HG02610 (cell line): ENCODE measurements around the gene AIG1.
"Not testable (repeated sequence)": the region's sequence is repeated elsewhere in the genome, so short reads cannot be mapped to it uniquely, and the experiment has no call there.

Source experiments
- ATAC-seq: cut with Tn5 transposase; IDR thresholded peaks from one replicate; pipeline ENCODE4 v1.9.1; 2021; ENCODE audit warnings: mild to moderate bottlenecking, moderate library complexity; ENCODE audit not compliant: unreplicated experiment

The AIG1 gene, protein sequence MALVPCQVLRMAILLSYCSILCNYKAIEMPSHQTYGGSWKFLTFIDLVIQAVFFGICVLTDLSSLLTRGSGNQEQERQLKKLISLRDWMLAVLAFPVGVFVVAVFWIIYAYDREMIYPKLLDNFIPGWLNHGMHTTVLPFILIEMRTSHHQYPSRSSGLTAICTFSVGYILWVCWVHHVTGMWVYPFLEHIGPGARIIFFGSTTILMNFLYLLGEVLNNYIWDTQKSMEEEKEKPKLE

DNA sequence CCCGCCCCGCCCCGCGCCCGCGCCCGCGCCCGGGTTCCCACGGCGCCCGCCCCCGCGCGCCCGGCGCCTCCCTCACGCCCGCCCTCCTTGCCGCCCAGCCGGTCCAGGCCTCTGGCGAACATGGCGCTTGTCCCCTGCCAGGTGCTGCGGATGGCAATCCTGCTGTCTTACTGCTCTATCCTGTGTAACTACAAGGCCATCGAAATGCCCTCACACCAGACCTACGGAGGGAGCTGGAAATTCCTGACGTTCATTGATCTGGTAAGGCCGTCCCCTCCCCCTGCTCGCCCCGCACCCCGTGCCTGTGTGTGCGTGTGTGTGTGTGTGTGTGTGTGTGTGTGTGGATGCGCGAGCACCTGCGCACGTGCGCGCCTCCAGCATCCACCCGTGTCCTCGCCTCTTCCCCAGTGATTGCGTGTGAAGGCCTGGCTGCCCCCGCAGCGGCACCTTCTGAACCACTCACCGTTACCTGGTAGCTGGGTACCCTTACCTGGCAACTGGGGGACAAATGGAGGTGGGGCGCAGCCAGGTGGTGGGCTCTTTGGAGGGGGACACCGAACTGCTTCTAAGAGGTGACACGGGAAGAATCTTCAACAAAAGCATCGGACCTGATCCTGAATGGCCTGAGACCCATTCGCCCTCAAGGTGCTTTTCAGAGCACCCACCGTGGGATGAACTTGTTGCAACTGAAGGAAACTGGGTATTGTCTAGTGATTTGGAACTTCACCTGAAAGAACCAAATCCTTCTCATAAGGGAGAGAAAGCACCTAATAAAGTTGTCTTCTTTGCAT lies at the start of gene AIG1:
AIG1 (plus strand) TSS at position 84 of the 791 bp plus-strand sequence; CDS start at position 121, 37 bp downstream.
- peak; percentile 71 for ATAC-seq

DNA sequence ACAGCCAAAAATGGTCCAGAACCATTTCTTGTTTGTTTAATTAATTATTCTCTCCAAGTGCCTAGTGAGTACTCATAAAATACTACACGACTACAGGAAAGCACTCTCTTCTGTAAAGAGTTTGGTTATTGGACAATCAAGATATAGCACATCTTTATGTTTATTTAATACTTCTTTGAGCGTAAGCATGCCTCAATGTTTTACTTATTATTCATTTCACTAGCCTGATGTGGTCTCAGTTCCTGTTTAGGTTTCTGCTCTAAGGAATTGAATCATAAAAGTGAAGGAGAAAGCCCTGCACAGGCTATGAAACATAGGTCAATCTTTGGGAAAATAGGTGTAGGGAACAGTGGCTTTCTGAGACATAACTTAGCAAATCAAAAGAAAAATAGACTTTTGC lies 45.9 kb upstream of the AIG1 start:
- ATAC-seq: no peak

DNA sequence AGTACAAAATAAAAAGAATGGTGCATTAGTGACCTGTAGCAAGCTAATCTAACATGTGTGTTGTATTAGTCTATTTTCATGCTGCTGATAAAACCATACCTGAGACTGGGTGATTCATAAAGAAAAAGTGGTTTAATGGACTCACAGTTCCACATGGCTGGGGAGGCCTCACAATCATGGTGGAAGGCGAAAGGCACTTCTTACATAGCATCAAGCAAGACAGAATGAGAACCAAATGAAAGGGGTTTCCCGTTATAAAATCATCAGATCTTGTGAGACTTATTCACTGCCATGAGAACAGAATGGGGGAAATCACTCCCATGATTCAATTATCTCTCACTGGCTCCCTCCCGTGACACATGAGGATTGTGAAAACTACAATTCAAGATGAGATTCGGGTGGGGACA lies 45.4 kb upstream of the AIG1 start:
- no peak for ATAC-seq

DNA sequence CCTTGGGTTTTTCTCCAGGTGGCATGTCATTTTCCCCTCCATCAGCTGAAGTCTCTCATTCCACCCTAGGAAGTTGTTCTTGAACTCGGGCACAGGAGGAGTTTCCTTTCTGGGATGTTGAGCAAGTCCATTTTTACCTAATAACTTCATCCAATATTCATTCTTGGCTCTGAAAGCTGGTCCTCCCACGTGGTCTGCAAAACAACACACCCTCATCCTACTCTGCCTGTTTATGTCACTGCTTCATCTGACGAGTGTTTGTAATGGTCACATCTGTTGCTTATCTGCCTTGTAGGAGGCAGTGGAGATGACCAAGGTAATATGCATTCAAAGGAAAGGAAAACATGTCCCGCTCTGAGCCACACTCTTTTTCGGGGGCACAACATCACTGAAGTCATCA lies 41.7 kb upstream of the AIG1 start:
- ATAC-seq: no peak

DNA sequence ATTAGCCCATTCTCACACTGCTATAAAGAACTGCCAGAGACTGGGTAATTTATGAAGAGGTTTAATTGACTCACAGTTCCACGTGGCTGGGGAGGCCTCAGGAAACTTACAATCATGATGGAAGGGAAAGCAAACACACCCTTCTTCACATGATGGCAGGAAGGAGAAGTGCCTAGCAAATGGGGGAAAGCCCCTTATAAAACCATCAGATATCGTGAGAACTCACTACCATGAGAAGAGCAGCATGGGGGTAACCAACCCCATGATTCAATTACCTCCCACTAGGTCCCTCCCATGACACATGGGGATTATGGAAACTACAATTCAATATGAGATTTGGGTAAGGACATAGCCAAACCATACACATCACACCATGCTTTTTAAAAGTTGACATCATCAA lies 39.8 kb upstream of the AIG1 start:
- ATAC-seq: not testable (repeated sequence)

DNA sequence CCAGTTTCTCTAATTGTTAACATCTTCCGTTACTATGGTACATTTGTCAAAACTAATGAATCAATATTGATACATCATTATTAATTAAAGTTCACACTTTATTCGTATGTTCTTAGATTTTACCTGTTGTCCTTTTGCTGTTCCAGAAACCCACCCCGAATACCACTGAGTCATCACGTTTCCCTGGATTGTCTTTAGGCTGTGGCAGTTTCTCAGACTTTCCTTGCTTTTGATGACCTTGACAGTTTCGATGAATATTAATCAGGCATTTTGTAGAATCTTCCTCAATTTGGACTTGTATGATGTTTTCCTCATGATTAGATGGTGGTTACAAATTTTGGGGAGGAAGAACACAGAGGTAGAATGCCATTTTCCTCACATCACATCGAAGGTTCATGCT lies 39.1 kb upstream of the AIG1 start:
- no peak for ATAC-seq

DNA sequence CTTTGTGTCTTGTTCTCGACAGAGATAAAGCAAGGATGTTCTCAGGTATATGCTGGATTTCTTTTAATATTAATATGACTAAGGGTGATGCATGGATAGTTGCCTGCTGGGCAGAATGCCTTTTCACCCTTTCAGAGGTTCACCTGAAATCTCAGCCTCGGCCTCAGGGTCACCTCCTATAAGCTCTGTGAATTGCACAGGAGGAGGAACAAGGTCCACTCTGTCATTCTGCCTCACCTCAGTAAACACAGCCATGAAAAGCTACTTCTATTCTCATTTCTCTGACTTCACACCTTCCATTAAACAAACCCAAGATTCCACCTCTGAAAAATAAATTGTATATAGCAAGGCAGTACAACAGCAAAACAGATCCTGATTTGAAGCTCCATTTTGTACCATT lies 38.1 kb upstream of the AIG1 start:
- no peak for ATAC-seq

DNA sequence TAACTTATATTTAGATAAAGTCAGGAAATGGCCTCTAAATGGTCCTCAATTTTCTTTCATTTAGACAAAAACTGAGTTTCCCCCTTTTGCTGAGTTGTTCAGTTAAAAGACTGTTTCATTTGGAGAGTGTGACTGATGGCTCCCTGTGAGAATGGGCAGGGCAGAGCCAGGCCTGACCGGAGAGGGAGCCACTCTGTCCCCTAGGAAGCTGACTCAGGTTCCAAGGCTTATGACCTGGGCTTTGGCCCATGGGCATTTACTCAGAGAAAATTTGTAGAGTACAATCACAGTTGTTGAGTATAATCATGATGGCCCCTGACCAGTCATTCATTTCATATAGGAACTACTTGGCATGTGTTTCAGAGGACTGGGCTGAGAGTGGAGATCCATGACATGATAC lies 37.0 kb upstream of the AIG1 start:
- ATAC-seq: no peak

DNA sequence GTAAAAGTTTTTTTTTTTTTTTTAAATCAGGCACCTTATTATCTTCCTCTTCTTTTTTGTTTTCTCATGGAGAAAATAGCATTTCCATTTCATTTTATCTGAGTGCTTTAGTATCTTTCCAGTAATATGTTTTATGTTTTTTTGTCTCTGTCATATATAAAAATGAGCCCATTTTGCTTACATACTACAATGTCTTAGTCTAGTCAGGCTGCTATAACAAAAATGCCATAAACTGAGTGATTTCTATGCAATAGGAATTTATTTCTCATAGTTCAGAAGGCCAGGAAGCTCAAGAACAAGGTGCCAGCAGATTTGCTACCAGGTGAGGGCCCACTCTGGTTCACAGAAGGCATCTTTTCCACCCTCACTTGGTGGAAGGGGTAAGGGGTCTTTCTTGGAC lies 35.7 kb upstream of the AIG1 start:
- no peak for ATAC-seq

DNA sequence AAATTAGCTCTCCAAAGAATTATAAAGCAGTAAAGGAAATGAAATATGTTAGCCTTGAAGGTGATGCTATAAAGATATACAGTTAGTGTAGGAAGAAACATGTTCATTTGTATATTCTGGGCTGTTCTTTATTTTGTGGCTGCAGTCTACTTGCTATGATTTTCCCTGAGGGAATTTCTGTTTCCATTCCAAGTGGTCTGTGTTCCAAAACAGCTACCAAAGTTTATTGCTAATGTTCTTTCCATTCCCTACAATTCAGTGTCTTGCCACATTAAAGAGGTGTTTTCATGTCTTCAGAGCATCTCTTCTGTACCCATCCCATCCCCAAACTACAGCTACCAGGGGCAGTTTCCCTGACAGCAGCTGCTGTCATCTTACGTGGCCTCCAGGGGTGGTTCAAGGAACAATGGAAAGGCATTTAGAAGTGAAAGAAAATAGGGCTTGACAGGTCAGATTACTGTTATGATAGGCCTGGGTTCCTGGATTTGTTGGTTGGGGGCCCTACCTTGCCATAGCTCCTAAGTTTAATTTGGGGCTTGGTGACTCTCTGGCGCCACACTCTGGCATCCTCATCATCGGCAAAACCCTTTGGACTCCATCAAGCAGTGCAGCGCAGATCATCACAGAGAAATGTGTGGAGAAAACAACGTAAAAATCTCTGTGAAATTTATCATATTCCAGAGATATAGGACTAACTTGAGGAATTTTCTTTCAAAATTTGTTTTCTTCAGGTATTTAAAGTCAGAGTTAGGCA lies 33.8 kb upstream of the AIG1 start:
- ATAC-seq: no peak

DNA sequence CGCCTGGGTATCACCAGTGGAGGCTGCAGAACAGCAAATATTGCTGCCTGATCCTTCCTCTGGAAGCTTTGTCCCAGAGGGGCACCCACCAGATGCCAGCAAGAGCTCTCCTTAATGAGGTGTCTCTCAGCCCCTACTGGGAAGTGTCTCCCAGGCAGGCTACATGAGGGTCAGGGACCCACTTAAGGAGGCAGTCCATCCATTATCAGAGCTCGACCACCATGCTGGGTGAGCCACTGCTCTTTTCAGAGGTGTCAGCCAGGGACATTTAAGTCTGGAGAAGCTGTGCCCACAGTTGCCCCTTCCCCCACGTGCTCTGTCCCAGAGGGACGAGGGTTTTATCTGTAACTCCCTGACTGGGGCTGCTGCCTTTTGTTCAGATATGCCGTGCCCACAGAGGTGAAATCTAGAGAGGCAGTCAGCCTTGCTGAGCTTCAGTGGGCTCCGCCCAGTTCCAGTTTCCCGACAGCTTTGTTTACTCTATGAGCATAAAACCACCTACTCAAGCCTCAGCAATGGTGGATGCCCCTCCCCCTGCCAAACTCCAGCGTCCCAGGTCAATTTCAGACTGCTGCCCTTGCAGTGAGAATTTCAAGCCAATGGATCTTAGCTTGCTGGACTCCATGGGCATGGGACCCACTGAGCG lies 25.9 kb upstream of the AIG1 start:
- ATAC-seq: no peak

DNA sequence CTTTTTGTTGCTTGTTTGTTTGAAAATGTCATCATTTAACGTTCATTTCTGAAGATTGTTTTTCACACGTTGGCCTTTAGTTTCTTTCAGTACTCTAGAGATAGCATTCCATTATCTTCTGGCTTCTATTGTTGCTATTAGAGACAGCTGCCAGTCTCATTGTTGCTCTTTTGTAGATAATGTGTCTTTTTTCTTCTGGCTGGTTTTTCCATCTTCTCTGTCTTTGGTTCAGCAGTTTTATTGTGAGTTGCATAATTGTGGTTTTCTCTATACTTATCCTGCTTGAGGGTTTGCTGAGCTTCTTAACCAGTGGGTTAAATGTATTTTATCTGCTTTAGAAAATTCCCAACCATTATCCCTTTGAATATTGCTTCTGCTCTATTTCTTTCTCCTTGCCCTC lies 23.2 kb upstream of the AIG1 start:
- no peak for ATAC-seq

DNA sequence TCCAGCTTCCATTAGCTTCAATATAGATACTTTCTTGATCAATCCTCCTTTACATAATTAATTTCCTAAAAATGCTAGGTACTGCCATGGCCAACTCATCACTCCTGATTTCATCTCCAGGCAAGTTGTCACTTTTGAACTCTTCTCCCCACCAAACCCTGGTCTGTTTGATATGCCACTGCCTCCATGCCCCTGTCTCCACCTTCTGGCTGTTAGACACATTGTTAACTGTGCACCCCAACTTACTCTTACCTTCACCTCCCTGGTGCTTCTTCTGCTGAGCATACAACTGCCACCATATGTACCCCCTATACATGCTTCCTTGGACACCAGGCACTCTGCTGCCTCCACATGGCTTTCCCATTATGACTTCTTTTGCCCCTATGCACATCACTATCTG lies 21.9 kb upstream of the AIG1 start:
- no peak for ATAC-seq

DNA sequence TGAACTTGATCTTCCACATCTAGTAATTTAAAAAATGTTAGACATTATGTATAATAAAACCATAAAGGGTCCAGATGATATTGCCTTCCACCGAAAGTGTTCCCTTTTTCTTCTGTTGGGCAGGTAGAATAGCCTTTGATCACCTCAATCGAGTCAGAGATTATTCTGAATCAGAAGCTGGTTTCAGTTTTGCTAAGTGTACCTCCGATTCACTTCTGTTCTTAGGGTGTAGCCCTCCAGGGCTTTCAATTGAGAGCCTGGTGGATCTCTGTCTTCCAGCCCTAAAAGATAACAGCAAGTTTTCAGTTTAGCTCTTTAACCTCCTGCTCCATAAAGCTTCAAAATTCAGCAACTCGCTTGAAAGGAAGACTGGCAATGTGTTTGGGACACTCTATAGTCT lies 21.1 kb upstream of the AIG1 start:
- peak; percentile 85 for ATAC-seq

DNA sequence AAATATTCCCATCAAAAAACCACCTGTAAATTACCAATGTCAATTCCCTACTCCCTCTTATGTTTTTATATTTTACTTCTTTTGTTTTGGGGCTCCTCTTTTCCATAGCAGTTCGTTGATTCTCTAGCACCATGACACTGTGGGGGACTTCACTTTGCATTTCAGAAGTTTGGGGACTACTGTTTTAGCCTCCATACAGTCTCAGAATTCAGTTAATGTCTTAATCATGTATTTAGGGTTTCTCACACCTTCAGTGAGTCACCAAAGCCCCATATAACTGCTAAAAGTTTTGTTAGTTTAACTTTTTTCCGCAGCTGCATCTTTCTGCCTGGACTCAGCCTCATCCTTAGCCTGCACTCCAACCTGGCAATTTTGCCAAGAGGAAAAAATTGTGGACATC lies 20.7 kb upstream of the AIG1 start:
- ATAC-seq: no peak

DNA sequence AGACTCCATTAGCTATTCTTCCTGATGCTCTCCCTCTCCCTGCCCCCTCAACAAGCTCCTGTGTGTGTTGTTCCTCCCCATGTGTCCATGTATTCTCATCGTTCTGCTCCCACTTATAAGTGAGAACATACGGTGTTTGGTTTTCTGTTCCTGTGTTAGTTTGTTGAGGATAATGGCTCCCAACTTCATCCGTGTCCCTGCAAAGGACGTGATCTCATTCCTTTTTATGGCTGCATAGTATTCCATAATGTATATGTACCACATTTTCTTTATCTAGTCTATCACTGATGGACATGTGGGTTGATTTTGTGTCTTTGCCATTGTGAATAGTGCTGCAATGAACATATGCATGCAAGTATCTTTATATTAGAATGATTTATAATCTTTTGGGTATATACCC lies 16.3 kb upstream of the AIG1 start:
- ATAC-seq: not testable (repeated sequence)

DNA sequence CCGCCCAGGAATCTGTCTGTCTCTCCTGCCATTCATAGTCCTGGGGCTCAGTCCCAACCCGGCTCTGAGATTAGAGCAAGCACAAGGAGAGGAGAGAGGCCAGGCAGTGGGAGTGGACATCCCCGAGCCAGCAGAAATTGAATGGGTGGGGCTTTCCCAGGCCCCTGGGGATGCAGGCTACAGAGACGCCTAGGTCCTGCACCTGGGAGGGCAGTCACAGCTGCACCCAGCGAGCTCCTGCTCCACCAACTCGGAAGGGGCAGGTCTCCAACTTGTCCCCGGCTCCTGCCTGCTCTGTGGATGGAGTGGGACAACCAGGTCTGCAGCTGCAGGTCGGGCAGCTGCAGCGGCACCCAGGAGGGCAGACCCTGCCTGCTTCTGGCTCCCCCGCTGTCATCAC lies 11.1 kb upstream of the AIG1 start:
- no peak for ATAC-seq

DNA sequence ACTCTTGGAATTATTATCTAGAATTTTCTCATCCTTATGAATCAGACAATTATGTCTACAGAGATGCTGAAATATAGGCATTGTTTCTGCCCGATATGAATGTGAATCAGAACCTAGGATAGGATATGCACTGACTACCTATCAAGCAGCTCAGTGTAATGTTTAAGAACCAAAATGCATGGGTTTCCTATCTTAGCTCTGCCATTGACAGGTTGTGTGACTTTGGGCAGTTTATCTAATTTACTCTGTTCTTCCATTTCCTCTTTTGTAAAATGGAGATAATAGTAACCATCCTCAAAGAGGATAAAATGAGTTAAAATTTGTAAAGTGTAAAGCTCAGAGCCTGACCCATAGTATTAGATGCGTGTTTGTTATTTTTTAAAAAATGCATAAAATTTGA lies 10.2 kb upstream of the AIG1 start:
- no peak for ATAC-seq

DNA sequence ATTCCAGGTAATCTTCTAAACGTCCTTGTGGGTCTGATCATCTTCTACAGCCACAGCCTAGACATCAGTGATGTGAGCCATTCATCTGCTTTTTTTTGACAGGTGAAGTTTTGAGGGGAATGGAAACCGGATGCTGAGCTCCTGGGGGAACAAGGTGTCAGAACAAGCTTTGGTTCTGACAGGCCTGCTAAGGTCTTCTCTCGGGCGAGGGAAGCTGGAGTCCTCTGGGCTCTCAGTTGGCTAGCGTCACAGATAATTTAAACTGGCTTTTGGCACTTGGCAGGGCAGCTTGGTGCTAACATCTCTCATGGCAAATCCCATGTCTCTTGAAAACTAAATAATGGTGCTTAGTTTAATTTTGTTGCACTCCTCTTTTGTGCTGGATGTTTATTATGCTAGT lies 8.4 kb upstream of the AIG1 start:
- peak; percentile 44 for ATAC-seq

DNA sequence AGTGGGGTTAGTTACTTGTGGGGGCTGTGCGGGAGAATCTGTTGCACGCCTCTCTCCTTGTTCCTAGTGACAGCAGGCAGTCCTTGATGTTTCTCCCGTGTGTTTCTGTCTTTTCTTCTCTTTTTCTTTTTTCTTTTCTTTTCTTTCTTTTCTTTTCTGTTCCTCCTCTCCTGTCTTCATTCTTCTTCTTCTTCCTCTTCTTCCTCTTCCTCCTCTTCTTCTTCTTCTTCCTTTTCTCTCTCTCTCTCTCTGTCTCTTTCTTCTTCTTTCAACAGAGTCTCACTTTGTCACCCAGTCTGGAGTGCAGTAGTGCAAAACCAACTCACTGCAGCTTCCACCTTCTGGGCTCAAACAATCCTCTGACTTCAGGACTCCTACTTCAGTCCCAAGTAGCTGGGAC lies 6.8 kb upstream of the AIG1 start:
- ATAC-seq: no peak

DNA sequence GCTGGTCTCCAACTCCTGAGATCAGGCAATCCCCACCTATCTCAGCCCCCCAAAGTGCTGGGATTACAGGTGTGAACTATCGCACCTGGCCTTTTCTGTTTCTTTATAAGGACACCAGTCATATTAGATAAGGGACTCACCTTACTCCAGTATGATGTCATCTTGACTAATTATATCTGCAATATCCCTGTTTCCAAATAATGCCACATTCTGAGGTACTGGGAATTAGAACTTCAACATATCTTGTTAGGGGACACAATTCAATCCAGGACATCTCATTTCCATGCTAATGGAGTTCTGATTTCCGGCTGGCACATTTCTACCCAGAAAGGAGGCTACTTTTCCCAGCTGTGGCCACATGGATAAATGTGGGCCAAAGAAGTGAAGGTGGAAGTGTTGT lies 6.4 kb upstream of the AIG1 start:
- ATAC-seq: no peak
